Measurements from ENCODE around the gene MAPK12. TPM values are rescaled to one million over a fixed set of nuclear protein-coding genes. Genes with fewer than 3 reads are reported as not detected.

Gene MAPK12
- total RNA-seq, 1 donor from 2014 or later, result 17.2 TPM

GRCh38 chr22:50227579-50228215, 33.8 kb downstream of the MAPK12 start:
- no peak for TF ChIP-seq CTCF (IDR thresholded peaks at IDR 0.05; ENCODE audit: borderline replicate concordance)
- no peaks in the 10 kb centered on the region for H3K4me1 ChIP-seq
- H3K36me3 ChIP-seq, result peaks cover 72% of the 10 kb centered on the region
- H3K27ac ChIP-seq (replicated peaks), result no peak overlapping the region
- no peak overlapping the region for H3K4me3 ChIP-seq
- intact Hi-C loops (cut with micrococcal nuclease), result no loop called here
- no peaks in the 10 kb centered on the region for H3K9me3 ChIP-seq (replicated peaks)
- H3K27me3 ChIP-seq (ENCODE audit: low read depth), result no peaks in the 10 kb centered on the region
- no peak for DNase-seq

DNA sequence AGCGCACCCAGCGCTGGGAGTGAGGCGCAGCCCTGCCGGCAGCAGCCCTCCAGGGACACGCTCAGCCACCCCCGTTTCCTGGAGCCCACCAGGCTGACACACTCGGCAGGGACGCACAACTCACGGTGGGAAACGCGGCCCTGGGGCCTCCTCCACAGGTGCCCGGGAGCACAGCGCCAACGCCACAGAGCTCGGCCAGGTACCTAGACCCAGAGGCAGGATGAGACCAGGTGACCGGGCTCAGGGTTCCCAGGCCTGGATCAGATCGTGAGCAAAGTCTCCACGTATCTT, 34.7 kb downstream of the MAPK12 start:
- no peak overlapping the region for H3K4me3 ChIP-seq
- intact Hi-C loops (cut with micrococcal nuclease), result no loop called here
- TF ChIP-seq CTCF (IDR thresholded peaks at IDR 0.05; ENCODE audit: borderline replicate concordance), result no peak
- no peaks in the 10 kb centered on the region for H3K4me1 ChIP-seq
- H3K27ac ChIP-seq (replicated peaks), result no peak overlapping the region
- H3K9me3 ChIP-seq (replicated peaks), result no peaks in the 10 kb centered on the region
- peaks cover 72% of the 10 kb centered on the region for H3K36me3 ChIP-seq
- no peaks in the 10 kb centered on the region for H3K27me3 ChIP-seq (ENCODE audit: low read depth)
- DNase-seq, result no peak

- intact Hi-C loops (cut with micrococcal nuclease), result no loop called here
Observed at GRCh38 chr22:50226063-50226874, 35.2 kb downstream of the MAPK12 start.

GRCh38 chr22:50225200-50225969, 36.1 kb downstream of the MAPK12 start:
- DNase-seq, result no peak
- peaks cover 86% of the 10 kb centered on the region for H3K36me3 ChIP-seq
- intact Hi-C loops (cut with micrococcal nuclease), result no loop called here
- H3K4me3 ChIP-seq, result no peak overlapping the region
- H3K27me3 ChIP-seq (ENCODE audit: low read depth), result no peaks in the 10 kb centered on the region
- no peak for TF ChIP-seq CTCF (IDR thresholded peaks at IDR 0.05; ENCODE audit: borderline replicate concordance)
- H3K27ac ChIP-seq (replicated peaks), result no peak overlapping the region
- no peaks in the 10 kb centered on the region for H3K9me3 ChIP-seq (replicated peaks)
- no peaks in the 10 kb centered on the region for H3K4me1 ChIP-seq

More at GRCh38 chr22:50226063-50226874, 35.2 kb downstream of the MAPK12 start:
- H3K36me3 ChIP-seq, result peaks cover 77% of the 10 kb centered on the region
- H3K27me3 ChIP-seq (ENCODE audit: low read depth), result no peaks in the 10 kb centered on the region
- no peaks in the 10 kb centered on the region for H3K4me1 ChIP-seq
- no peak for TF ChIP-seq CTCF (IDR thresholded peaks at IDR 0.05; ENCODE audit: borderline replicate concordance)
- no peak overlapping the region for H3K4me3 ChIP-seq
- H3K27ac ChIP-seq (replicated peaks), result no peak overlapping the region
- H3K9me3 ChIP-seq (replicated peaks), result no peaks in the 10 kb centered on the region
- no peak for DNase-seq

- no peak for DNase-seq
- Histone ChIP-seq H3K4me1 (peaks cover 10% of the 10 kb centered on the region), H3K4me3 (no peak overlapping the region), H3K27ac (replicated peaks) (no peak overlapping the region), H3K9me3 (replicated peaks) (no peaks in the 10 kb centered on the region), H3K36me3 (peaks cover 81% of the 10 kb centered on the region), H3K27me3 (ENCODE audit: low read depth) (no peaks in the 10 kb centered on the region)
- no peak for TF ChIP-seq CTCF (IDR thresholded peaks at IDR 0.05; ENCODE audit: borderline replicate concordance)
- intact Hi-C loops (cut with micrococcal nuclease), result no loop called here
Observed at GRCh38 chr22:50224071-50224470, 37.4 kb downstream of the MAPK12 start.

All from left ventricle myocardium inferior (tissue), 1 donor.